ENCODE results near the gene INO80D. TPM values are rescaled to one million over a fixed set of nuclear protein-coding genes. Genes with fewer than 3 reads are reported as not detected.
A peak's percentile ranks its signal among the peaks of the same experiment; 100 is the strongest.
"Not testable (repeated sequence)": the region's sequence is repeated elsewhere in the genome, so short reads cannot be mapped to it uniquely, and the experiment has no call there.

INO80D gene
- total RNA-seq, 1 donor from 2014 or later, result 21.1 TPM

- peaks cover 4% of the 10 kb centered on the region for H3K36me3 Mint-ChIP-seq (ENCODE audit: low read depth, unreplicated experiment)
- TF ChIP-seq CTCF (IDR thresholded peaks at IDR 0.05; ENCODE audit: insufficient read depth, low read depth, low read length) (no peak), EZH2 (IDR thresholded peaks at IDR 0.05; ENCODE audit: insufficient read depth, low read length) (no peak)
- no peak for FAIRE-seq
Measured at GRCh38 chr2:206049392-206049791, 36.6 kb downstream of the INO80D start.

GRCh38 chr2:206045251-206045650, 40.7 kb downstream of the INO80D start:
- Histone ChIP-seq H3K4me2 (ENCODE audit: low read length) (no peak overlapping the region), H3K4me1 (ENCODE audit: insufficient read depth, low read length) (no peaks in the 10 kb centered on the region), H3K27ac (ENCODE audit: low read depth, low read length) (no peak overlapping the region), H3K9me3 (ENCODE audit: insufficient read depth, low read depth, low read length) (no peaks in the 10 kb centered on the region), H3K79me2 (ENCODE audit: insufficient read depth, low read length) (peaks cover 3% of the 10 kb centered on the region), H2AFZ (ENCODE audit: low read depth, low read length) (no peak overlapping the region), H3K9ac (ENCODE audit: low read length) (no peak overlapping the region), H3K36me3 (ENCODE audit: insufficient read depth, low read length) (peaks cover 2% of the 10 kb centered on the region), H3K4me3 (ENCODE audit: insufficient read depth, low read depth, low read length) (no peak overlapping the region), H3K27me3 (ENCODE audit: insufficient read depth, low read length) (no peaks in the 10 kb centered on the region), H4K20me1 (ENCODE audit: insufficient read depth, low read length) (peaks cover 8% of the 10 kb centered on the region)
- Mint-ChIP-seq H3K4me1 (ENCODE audit: low read depth, unreplicated experiment) (peaks cover 9% of the 10 kb centered on the region), H3K36me3 (ENCODE audit: low read depth, unreplicated experiment) (peaks cover 7% of the 10 kb centered on the region), H3K9me3 (ENCODE audit: unreplicated experiment) (no peaks in the 10 kb centered on the region), H3K27me3 (ENCODE audit: low read depth, unreplicated experiment) (no peaks in the 10 kb centered on the region), H3K27ac (ENCODE audit: unreplicated experiment) (no peak overlapping the region), H3K4me3 (ENCODE audit: unreplicated experiment) (no peak overlapping the region)
- DNase-seq (ENCODE audit: low read depth) (peak; percentile 37), FAIRE-seq (no peak)
- TF ChIP-seq CTCF (IDR thresholded peaks at IDR 0.05; ENCODE audit: insufficient read depth, low read depth, low read length), result no peak
- TF ChIP-seq EZH2 (IDR thresholded peaks at IDR 0.05; ENCODE audit: insufficient read depth, low read length), result no peak

More at GRCh38 chr2:206049392-206049791, 36.6 kb downstream of the INO80D start:
- no peak overlapping the region for H3K4me2 ChIP-seq (ENCODE audit: low read length)
- H3K27me3 ChIP-seq (ENCODE audit: insufficient read depth, low read length), result no peaks in the 10 kb centered on the region
- no peaks in the 10 kb centered on the region for H3K4me1 ChIP-seq (ENCODE audit: insufficient read depth, low read length)
- no peak overlapping the region for H2AFZ ChIP-seq (ENCODE audit: low read depth, low read length)
- H3K4me1 Mint-ChIP-seq (ENCODE audit: low read depth, unreplicated experiment), result peaks cover 9% of the 10 kb centered on the region
- no peaks in the 10 kb centered on the region for H3K27me3 Mint-ChIP-seq (ENCODE audit: low read depth, unreplicated experiment)
- H3K9me3 Mint-ChIP-seq (ENCODE audit: unreplicated experiment), result no peaks in the 10 kb centered on the region
- H3K36me3 ChIP-seq (ENCODE audit: insufficient read depth, low read length), result no peaks in the 10 kb centered on the region
- H3K4me3 Mint-ChIP-seq (ENCODE audit: unreplicated experiment), result no peak overlapping the region
- no peak overlapping the region for H3K27ac Mint-ChIP-seq (ENCODE audit: unreplicated experiment)
- no peak overlapping the region for H3K4me3 ChIP-seq (ENCODE audit: insufficient read depth, low read depth, low read length)
- no peaks in the 10 kb centered on the region for H3K9me3 ChIP-seq (ENCODE audit: insufficient read depth, low read depth, low read length)
- H3K27ac ChIP-seq (ENCODE audit: low read depth, low read length), result no peak overlapping the region
- no peak overlapping the region for H3K9ac ChIP-seq (ENCODE audit: low read length)
- H4K20me1 ChIP-seq (ENCODE audit: insufficient read depth, low read length), result peaks cover 5% of the 10 kb centered on the region
- peaks cover 2% of the 10 kb centered on the region for H3K79me2 ChIP-seq (ENCODE audit: insufficient read depth, low read length)
- no peak for DNase-seq (ENCODE audit: low read depth)

GRCh38 chr2:206040525-206040924, 45.4 kb downstream of the INO80D start:
- Histone ChIP-seq H2AFZ (ENCODE audit: low read depth, low read length) (no peak overlapping the region), H3K4me1 (ENCODE audit: insufficient read depth, low read length) (no peaks in the 10 kb centered on the region), H3K4me2 (ENCODE audit: low read length) (no peak overlapping the region), H3K4me3 (ENCODE audit: insufficient read depth, low read depth, low read length) (no peak overlapping the region), H4K20me1 (ENCODE audit: insufficient read depth, low read length) (peaks cover 14% of the 10 kb centered on the region), H3K27me3 (ENCODE audit: insufficient read depth, low read length) (no peaks in the 10 kb centered on the region), H3K27ac (ENCODE audit: low read depth, low read length) (no peak overlapping the region), H3K9ac (ENCODE audit: low read length) (no peak overlapping the region), H3K79me2 (ENCODE audit: insufficient read depth, low read length) (peaks cover 9% of the 10 kb centered on the region), H3K36me3 (ENCODE audit: insufficient read depth, low read length) (peaks cover 2% of the 10 kb centered on the region), H3K9me3 (ENCODE audit: insufficient read depth, low read depth, low read length) (no peaks in the 10 kb centered on the region)
- peaks cover 6% of the 10 kb centered on the region for H3K4me1 Mint-ChIP-seq (ENCODE audit: low read depth, unreplicated experiment)
- H3K27me3 Mint-ChIP-seq (ENCODE audit: low read depth, unreplicated experiment), result no peaks in the 10 kb centered on the region
- FAIRE-seq, result no peak
- no peaks in the 10 kb centered on the region for H3K9me3 Mint-ChIP-seq (ENCODE audit: unreplicated experiment)
- H3K36me3 Mint-ChIP-seq (ENCODE audit: low read depth, unreplicated experiment), result peaks cover 9% of the 10 kb centered on the region
- H3K27ac Mint-ChIP-seq (ENCODE audit: unreplicated experiment), result no peak overlapping the region
- DNase-seq (ENCODE audit: low read depth), result no peak
- no peak overlapping the region for H3K4me3 Mint-ChIP-seq (ENCODE audit: unreplicated experiment)
- no peak for TF ChIP-seq EZH2 (IDR thresholded peaks at IDR 0.05; ENCODE audit: insufficient read depth, low read length)
- TF ChIP-seq CTCF (IDR thresholded peaks at IDR 0.05; ENCODE audit: insufficient read depth, low read depth, low read length), result no peak

GRCh38 chr2:206035393-206035792, 50.6 kb downstream of the INO80D start:
- H3K27ac ChIP-seq (ENCODE audit: low read depth, low read length); H3K4me3 ChIP-seq (ENCODE audit: insufficient read depth, low read depth, low read length); DNase-seq (ENCODE audit: low read depth); H2AFZ ChIP-seq (ENCODE audit: low read depth, low read length); H3K4me2 ChIP-seq (ENCODE audit: low read length); H3K27me3 Mint-ChIP-seq (ENCODE audit: low read depth, unreplicated experiment); H3K4me3 Mint-ChIP-seq (ENCODE audit: unreplicated experiment); H3K27me3 ChIP-seq (ENCODE audit: insufficient read depth, low read length); H3K27ac Mint-ChIP-seq (ENCODE audit: unreplicated experiment); FAIRE-seq; H3K9me3 Mint-ChIP-seq (ENCODE audit: unreplicated experiment); H3K9me3 ChIP-seq (ENCODE audit: insufficient read depth, low read depth, low read length); H3K36me3 ChIP-seq (ENCODE audit: insufficient read depth, low read length); H3K4me1 Mint-ChIP-seq (ENCODE audit: low read depth, unreplicated experiment); H3K9ac ChIP-seq (ENCODE audit: low read length): not testable (repeated sequence)
- H3K36me3 Mint-ChIP-seq (ENCODE audit: low read depth, unreplicated experiment), result peaks cover 27% of the 10 kb centered on the region
- Histone ChIP-seq H3K79me2 (ENCODE audit: insufficient read depth, low read length) (peaks cover 20% of the 10 kb centered on the region), H4K20me1 (ENCODE audit: insufficient read depth, low read length) (peaks cover 32% of the 10 kb centered on the region), H3K4me1 (ENCODE audit: insufficient read depth, low read length) (peaks cover 12% of the 10 kb centered on the region)

Measured in astrocyte (in vitro differentiated cells and primary cell).